ENCODE measurements around the gene YTHDC2. TPM values are rescaled to one million over a fixed set of nuclear protein-coding genes. Genes with fewer than 3 reads are reported as not detected.

Gene YTHDC2
- total RNA-seq, 1 experiment from 2014 or later: 29.4 TPM

Other genes with a start within 250 kb of the YTHDC2 start
- gene TSSK1B, start 78.7 kb upstream of the YTHDC2 start, total RNA-seq (2014; rRNA removed; shearing (Covaris generic)): 0.13 TPM in 1 of 2 replicates, not detected in the other
- gene MCC, start 25.2 kb upstream of the YTHDC2 start, total RNA-seq (2014; rRNA removed; shearing (Covaris generic)): 22.8 and 31.3 TPM in 2 replicates